Amniotic epithelial cell (primary cell): Measurements from ENCODE around the gene SUPT3H.

Experiments
- DNase-seq: peaks from one replicate; pipeline ENCODE4 v3.0.0-alpha.2; 2010; ENCODE audit warnings: low read depth

SUPT3H gene

DNA sequence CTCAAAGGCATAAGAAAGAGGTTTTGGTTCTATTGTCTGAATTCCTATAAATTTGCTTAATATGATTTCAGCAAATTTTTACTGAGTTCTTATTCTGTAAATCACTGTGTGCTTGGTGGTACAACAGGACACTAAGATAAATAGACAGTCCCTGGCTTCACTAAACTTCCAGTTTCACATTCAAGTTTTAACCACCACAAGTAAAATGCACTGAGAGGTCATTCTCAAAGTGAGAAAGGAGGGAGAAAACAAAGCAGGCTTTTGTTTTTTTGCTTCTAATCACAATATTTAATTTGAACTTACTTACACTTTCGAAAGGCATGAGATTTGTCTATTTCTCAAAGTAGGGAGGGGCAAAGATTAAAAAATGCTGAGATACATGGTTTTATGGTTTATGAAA lies 544.5 kb downstream of the SUPT3H start:
- no peak for DNase-seq

DNA sequence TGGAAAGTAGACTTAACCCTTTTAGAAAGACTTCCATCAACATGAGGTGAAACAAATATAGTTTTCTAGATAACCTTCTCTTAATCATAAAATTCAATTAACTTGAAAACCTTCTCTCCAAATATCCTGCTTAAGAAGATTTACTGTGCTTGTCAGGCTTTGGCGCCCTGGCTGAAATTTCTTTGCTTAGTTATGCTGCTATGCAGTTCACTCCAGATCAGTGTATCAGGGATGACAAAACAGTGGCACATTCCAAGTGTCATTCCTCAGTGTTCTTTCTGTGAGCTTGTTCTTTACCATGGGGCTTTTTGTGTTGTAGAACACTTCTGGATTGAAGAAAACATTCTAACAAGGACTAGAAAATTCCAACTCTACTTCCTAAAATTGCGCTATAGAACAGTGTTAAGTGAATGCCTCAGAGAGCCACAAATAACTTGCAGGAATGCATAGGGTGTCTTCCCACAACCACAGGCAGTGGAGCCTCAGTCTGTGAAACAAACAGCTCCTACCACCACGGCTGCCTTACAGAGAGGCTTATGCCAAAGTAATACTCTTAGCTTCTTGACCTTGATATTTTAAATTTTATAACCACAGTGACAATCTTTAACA lies 546.6 kb downstream of the SUPT3H start:
- peak; percentile 79 for DNase-seq

DNA sequence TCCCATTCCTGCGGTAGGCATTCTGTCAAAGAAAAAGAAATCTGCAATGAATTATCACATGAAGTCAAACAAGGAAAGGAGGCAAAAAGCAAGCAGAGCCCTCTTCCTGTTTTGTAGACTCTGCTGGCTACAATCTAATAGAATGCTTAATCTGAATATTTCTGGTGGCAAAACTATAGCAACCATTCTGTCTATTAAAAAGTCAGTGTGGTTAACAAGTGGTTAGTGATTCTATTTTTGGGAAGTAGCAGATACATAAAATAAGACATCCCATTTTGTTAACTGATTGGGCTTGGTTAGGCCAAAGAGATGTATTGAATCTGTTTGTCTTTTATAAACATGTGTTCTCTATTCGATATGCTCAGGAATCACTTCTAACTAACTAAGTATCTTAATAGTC lies 547.9 kb downstream of the SUPT3H start:
- DNase-seq = no peak

DNA sequence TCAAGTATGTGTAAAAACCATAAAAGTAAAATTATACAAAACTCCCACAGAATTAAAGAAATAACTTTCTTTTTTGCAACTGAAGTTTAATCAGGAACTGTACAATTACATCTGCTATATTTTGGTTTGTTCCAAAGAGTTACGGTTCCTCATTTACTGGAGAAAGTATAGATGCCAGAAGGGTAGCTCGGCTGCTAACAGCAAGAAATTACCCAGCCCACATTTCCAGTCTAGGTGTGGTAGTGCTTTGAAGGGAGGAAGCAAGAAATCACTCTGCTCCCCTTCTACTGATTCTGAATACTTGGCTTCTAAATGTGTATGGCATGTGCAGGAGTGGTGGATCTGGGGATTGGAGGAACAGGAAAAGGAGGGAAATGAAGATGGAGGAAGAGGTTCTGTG lies 549.0 kb downstream of the SUPT3H start:
- no peak for DNase-seq

DNA sequence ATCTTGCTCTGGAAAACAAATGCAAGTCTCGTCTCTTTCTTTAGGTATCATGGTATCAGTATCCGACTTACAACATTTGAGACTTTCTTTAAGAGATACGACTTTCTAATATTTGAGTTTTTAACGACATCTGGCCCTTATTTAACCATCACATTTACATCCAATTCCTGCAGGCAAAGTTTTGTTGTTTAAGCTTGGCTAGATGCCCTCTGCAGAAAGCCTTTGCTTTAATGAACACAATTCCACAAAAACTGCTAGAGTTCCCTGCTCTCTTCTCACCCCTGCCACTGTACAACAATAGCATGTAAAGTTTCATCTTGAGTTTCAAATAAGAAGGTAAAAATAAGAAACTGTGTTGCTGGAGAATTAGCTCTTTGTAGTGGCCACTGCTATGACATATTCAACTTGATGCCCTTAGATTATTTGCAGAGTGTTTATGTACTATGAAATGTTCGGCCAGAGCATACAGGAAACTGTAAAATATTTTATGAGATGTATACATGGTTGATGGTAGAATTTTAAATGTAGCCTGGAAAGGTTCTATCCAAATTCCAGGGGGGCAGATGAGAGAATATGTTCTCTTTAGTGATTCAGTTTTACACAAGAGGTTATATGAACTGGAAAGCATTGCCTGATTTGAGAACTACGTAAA lies 551.6 kb downstream of the SUPT3H start:
- no peak for DNase-seq

DNA sequence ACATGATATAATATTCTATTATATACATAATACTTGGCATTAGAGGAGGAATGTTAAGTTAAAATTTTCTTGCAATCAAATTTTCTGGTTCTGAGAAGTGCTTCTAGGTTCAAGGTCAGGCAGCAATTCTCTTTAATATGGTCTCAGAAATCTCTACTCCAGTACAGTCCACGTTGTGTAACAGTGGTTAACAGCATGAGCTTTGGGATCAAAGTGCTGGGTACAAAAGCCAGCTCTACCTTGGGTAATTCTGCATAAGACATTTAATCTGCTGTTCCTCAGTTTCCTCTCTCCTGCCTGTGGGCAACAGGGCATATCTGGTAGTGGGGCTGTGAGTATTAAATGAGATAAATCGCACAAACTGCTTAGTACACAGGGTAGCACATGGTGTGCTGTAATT lies 552.5 kb downstream of the SUPT3H start:
- no peak for DNase-seq

DNA sequence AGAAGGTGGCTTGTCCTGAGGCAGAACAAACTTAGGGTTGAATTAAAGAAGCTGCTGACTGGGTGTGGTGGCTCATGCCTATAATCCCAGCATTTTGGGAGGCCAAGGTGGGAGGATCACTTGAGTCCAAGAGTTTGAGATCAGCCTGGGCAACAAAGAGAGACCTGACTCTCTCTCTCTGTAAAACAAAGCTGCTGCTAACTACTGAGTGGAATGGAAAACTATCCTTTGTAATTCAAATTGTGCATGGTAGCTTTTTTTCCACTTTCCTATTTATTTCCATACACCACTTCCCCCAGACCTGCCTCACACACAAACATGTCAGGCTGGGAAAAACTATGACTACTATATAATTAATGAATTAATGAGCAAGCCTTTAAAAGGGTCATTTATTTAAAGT lies 553.2 kb downstream of the SUPT3H start:
- DNase-seq = no peak

DNA sequence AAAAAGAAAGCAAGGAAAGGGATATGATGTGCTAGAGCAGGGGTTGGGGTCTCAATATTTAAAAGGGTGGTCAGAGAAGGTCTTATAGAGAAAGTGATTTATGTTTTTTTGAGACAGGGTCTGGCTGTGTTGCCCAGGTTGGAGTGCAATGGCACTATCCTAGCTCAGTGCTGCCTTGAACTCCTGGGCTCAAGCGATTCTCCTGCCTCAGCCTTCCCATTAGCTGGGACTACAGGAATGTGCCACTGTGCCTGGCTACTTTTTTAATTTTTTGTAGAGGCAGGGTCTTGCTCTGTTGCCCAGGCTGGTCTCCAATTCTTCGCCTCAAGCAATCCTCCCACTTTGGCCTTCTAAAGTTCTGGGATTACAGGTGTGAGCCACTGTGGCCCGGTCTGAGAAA lies 557.0 kb downstream of the SUPT3H start:
- no peak for DNase-seq

DNA sequence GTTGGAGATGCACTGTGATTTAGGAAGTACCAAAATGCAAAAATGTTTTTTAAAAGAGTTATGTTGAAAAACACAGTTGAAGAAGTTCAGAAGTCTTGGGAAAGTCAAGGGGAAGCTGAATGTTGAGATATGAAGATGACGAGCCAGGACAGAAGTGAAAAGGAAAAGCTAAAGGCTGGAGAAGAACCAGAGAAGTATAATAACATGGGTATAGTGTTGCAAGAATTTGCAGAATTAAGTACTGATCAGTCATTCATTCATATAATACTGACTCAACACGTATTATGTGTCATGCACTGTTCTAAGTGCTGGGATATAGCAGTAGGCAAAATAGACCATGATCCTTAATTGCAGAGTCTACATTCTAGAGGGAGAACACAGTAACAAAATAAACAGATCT lies 557.4 kb downstream of the SUPT3H start:
- peak; percentile 61 for DNase-seq

DNA sequence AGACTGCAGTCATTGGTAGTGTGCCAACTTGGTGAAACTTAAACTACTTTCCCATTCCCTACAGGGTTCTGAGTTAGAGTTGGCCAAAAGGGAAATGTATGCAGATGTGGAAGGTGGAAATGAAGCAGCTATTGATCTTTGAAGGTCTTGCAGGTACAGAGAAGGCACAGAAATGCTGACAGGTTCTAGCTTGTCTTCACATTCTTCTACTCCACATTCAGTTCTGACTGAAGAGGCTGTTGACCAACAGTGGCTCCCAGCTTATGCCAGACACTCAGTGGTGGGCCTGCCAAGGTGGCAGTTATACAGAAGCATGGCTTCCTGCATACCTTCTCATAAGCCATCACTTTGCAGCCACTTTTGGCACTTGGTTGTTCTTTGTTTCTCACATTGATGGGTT lies 566.3 kb downstream of the SUPT3H start:
- DNase-seq = no peak

DNA sequence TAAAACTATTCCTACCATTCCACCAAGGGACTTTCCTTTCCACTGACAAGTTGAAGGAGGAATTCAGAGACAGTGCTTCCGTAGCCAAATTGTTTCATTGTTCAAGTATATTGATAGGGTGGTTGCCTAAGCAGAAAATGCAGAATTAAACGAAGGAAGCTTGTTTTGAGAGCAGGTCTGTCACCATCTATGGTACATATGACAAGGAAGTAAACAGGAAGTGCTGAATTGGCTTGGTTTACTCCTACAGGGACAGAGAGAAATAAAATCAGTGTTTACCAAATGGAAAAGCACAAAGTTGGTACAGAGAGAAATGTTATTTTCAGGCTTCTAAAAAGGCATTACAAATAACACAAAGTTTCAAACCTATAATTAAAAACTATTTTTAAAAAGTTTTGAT lies 568.5 kb downstream of the SUPT3H start:
- no peak for DNase-seq

DNA sequence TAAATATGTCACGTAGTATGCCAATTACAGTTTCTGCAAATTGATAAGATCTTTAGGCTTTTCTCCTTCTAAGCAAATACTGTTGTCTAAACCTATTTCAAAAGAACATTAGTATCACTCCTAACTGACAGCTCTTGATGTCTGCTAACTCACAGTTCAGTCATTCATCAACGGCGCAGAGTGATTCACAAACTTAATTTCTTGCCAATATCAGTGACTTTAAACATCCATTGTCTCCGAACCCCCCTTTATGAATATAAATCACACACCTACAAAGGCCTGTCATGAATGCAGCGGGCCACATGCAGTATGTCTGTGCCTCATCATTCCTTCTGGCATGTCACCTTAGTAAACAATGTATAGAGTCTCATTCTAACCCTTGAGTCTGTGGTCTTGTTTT lies 569.6 kb downstream of the SUPT3H start:
- DNase-seq = no peak

DNA sequence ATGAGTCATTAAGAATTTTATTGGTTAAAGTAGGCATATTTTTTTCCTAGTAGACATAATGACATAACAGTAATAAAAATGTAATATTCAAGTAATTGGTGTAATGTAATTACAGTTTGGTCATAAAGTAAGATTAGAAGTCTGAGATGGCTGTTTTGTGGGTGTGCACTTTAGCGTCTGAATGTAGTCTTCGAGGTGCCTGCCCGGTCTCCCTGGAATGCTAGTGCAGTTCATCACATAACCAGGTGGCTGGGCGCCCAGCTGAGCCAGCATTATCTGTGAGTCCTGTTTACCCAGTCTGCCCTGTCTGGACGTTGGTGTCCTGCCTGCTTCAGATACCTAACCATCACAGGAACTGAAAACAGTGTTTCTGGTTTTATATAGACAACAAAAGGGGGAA lies 571.1 kb downstream of the SUPT3H start:
- DNase-seq = no peak

DNA sequence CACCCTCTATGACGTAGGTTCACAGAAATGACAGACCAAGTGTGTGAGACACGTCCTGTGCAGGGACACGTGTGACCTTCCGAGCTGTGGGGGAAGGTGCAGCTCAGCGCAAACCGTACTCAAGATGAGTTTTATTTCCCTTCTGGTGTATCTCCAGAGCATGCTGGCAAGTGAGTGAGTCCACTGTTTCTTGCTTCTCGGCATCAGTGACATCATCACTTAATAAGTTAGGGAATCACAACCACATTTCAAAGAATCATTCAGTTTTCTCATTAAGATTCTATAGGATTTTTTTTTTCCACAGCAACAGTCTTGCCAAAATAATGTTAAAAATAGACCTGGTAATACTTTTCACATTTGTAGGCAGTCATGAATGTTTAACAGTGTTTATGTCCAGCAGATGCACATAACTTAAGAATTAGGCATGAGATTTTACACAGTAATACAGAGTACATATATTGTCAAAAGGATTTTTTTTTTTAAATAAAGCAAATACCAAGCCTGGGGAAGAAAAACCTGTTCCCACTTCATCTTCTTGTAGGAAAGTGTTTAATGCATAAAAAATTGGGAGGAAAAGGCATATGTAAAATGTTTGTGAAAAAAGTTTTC lies 572.4 kb downstream of the SUPT3H start:
- DNase-seq = peak; percentile 30

DNA sequence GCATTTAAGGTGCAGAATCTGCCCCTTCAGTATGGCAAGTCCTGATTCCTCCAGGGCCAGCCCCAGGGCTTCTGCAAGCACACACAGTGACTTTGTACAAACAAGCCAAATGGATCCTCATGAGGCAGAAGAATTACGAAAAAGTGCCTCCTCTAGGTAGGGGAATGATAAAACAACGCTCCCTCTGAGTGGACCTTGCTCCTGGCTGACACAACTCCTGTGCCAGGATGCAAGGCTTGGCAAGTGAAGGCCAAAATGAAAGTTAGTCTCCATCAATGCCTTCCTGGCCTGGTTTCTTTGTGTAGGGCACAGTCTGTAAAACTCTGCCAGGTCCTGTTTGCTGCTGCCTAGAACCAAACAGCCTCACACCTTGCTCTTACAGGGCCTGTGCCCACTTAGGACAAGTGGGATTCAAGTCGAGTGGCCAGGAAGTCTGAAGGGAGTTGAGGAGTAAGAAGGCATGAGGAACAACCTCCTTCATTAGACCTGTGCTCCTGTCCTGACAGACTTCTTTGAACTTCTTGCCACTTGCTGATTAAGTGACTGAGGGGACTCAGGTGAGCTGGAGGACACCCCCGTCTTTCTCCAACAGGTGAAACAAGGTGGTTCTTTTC lies 573.1 kb downstream of the SUPT3H start:
- DNase-seq = no peak

DNA sequence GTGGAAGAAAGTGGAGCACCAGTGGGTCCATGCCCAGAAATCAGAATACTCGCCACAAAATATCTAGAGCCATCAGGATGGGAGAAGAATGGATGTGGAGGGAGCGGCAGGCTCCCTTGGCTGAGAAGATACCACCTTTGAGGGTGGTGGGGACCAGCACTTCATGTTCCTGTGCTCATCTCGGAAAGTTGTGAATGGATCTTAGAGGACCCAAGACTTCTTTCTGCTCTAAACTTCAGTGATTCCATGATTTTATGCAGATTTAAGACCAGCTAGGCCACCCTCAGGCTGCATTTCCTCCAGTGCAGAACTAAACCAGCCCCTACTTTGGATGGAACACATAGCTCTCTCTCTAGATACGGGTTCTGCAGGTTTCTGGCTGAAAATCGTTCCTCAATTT lies 573.7 kb downstream of the SUPT3H start:
- no peak for DNase-seq

DNA sequence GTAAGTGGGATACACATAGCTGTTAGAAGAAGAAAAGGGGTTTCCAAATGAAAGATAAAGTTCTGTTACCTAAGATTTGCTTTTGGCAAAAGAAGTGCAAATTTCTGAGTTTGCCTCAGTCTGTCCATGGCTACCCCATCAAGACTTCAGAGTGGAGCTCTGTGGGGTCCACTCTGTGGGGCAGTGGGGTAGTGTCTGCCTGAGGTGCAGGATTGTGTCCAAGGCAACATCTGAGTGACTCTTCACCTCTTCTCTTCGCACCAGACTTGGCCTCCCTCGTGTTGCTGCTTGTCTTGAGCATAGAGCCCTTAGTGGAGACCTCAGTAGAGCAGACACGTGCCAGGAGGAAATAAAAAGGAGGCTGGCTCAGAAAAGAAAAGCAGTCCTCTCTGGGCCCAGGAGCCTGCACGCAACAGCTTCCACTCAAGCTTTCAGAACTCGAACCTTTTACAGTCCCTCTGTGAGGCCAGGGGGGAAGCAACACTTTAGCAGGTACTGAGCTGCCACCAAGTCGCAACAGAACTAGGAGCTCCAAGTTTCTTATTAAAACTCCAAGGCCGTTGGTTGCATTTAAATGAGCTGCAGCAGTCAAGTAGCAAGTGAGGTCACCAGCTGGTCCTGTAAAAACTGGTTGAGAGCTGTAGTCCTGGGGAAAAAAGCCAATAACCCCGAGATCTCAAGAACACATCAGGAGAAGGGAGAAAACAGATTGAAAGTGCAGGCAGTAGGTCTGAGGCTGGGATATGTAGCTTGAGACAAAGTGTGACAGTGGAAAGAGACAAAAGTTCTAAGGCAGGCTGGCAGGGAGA lies 576.7 kb downstream of the SUPT3H start:
- DNase-seq = no peak

DNA sequence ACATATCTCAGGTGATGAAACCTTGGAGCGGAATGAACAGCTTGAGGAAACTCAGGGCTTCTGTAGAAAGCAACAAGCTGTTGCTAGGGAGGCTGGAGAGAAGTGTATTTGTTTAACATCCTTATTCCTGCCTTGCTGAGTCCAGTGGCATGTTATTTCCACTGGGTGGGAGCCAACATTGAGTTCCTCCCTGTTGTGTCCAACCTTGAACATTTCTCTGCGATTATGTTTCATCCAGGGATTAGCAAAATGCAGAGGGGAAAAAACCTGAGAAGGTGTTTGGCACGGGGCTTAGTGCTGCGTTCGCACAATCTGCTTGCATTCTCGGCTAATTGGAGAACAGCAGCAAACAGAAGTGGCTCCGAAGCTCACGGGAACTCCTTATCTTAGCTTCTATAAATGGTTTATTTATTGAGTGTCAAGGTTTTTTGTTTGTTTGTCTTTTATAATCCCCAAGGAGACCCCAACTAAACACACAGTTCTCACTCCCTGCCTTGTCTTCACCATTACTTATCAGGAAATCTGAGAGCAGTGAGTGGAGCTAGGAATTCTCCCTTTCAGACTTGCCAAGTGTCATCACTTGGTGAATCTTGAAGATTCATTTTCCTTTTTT lies 577.5 kb downstream of the SUPT3H start:
- peak; percentile 89 for DNase-seq

DNA sequence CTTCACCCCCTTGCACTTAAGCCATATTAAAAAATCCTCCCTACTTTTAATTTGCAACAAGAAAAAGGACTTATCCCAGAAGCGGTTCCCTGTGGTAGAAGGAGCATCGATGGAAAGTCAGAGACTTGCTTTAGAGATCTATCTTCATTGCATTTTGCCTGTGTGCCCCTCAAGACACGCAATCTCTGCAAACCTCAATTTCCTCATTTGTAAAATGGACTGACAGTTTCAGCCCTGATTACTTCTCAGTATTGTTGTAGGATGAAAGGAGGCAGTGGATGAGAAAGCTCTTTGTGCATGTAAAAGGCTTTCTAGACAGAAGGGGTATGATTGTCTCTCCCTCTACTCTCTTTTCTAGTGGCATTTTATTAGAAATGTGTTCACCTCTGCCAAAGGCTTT lies 580.0 kb downstream of the SUPT3H start:
- DNase-seq = no peak

DNA sequence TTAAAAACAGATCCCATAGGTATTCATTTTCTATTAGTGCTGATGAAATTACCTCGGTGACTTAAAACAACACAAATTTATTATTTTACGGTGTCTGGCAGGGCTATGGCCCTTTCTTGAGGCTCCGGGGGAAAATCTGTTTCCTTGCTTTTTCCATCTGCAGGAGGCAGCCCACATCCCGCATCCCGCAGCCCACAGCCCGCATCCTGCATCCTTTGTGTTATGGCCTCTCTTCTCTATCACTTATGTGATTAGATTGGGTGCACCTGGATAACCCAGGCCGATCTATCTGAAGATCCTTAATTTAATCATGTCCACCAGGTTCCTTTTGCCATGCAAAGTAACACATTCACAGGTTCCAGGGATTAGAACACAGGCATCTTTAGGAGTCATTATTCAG lies 582.4 kb downstream of the SUPT3H start:
- DNase-seq = no peak

DNA sequence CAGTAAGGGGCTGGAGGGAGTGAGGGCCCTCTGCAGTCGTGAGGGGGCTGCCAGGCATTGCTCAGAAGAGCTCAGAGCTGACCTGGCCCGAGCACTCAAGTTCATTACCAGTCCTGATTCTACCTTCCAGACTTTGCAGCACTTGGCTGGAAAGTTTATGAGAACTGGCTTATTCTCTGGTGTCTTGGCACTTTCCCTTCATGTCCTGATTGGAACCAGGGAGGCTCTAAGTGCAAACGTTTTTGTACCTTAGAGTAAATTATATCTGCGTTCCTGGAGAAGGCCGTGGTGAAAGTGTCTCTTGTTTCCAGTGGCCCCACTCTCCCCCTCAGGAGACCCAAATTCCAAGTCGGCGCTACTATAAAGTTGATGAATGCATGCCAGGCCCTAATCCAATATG lies 587.9 kb downstream of the SUPT3H start:
- no peak for DNase-seq

DNA sequence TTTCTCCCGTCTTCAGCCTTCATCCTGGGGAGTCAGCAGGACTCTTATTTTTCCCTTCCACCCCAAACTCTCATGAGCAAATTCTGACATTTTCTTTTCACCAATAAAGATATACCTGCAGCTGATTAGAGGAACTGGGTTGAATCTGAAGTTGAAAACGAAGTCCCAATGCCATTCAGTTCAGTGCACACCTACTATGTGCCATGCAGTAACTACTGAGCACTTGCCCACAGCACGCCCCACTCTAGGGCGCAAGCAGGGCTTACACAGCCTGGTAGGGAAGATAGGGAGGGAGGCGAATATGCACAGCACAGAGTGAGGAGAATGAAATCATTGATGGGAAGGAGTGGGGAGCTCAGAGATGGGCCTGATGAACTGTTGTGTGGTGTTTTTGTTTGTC lies 588.7 kb downstream of the SUPT3H start:
- DNase-seq = no peak
